NCI-H526 (cell line): Measurements from ENCODE around the gene CCSER1.
"Not testable (repeated sequence)": the region's sequence is repeated elsewhere in the genome, so short reads cannot be mapped to it uniquely, and the experiment has no call there.

Experiments
- DNase-seq, 2 experiments: peaks; one replicate each; lab custom pipeline; 2025; lab: John Stamatoyannopoulos, UW

The CCSER1 gene

DNA sequence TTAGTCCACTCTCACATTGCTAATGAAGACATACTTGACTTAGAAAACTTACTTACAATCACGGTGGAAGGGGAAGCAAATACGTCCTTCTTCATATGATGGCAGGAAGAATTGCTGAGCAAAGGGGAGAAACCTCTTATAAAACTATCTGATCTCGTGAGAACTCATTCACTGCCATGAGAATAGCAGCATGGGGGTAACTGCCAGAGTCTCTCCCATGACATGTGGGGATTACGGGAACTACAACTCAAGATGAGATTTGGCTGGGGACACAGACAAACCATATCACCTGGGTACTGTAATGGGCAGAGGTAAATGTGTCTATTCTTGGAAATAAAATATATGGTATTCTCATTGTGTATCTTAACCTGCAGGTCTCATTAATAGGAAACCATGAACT, 1464.9 kb downstream of the CCSER1 start:
- DNase-seq: no peak

GRCh38 chr4:91596718-91597117, 1469.5 kb downstream of the CCSER1 start:
- DNase-seq: no peak

DNA sequence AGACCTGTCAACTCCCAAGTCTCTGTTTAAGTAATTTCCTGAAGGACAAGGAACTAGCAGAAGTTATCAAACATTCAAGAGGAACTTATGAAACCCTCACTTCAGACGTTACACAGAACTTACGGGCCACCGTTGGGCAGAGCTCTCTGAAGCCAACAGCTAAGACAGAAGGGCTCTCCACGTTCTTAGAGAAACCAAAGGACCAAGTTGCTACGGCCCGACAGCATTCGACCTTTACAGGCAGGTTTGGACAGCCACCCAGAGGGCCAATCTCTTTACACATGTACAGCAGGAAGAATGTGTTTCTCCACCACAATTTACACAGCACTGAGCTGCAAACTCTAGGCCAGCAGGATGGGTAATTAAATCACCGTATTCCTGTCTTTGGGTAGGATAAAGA, 1471.5 kb downstream of the CCSER1 start:
- no peak for DNase-seq

DNA sequence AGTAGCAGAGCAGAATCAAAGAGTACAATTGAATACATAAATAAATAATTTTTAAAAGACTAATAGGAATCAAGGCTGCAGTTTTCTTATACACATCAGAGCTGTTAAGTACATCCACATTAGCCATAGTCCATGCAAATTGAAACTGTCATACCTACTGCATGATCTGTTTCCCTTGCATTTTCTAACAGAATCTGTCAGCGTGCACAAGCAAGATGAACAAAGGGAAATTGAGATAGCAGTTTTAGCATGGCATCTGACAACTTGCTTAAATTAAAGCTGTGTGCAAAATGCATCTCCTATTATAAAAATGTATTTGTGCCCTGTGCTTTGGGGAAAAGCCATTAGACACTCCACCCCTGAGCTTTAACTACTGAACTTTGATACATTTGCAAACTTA, 1473.1 kb downstream of the CCSER1 start:
- peak in 1 of 2 experiments; percentile 2 for DNase-seq

- DNase-seq: no peak
These were observed 1474.2 kb downstream of the CCSER1 start for GRCh38 chr4:91601401-91601800.

- DNase-seq: no peak
These were observed 1484.6 kb downstream of the CCSER1 start for GRCh38 chr4:91611782-91612181.

GRCh38 chr4:91620952-91621351, 1493.8 kb downstream of the CCSER1 start:
- no peak for DNase-seq

DNA sequence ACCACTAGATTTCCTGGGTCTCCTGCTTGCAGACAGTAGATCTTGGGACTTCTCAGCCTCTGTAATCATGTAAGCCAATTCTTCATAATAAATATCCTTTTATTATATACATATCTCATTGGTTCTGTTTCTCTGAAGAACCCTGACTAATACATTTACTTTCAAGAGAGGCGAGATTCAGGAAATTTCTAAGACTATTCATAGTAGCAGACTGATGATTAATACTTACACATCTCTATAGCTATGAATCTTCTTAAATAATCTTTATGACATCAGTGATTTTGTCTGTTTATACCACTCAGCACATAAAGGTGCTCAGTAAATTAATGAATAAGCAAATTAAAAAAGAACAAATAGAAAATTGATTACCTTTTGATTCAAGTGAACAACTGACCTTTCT, 1494.3 kb downstream of the CCSER1 start:
- no peak for DNase-seq

- DNase-seq: no peak
These were observed 1495.9 kb downstream of the CCSER1 start for GRCh38 chr4:91622925-91623602.

GRCh38 chr4:91623603-91623967, 1496.4 kb downstream of the CCSER1 start:
- DNase-seq: not testable (repeated sequence)

DNA sequence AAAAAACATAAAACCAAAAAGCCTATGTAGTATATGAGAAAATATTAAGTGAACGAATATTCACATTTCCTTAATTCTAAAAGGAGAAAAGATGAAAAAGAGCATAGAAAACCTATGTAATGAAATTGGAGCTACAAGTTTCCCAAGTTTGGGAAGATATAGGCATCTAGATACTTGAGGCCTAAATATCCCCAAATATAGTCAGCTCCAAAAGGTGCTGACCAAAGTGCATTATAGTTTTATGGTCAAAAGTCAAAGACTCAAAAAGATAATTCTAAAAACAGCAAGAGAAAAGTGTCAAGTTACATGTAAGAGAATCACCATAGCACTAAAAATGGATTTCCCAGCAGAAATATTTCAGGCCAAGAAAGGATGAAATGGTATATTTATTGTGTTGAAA, 1502.9 kb downstream of the CCSER1 start:
- DNase-seq: no peak

DNA sequence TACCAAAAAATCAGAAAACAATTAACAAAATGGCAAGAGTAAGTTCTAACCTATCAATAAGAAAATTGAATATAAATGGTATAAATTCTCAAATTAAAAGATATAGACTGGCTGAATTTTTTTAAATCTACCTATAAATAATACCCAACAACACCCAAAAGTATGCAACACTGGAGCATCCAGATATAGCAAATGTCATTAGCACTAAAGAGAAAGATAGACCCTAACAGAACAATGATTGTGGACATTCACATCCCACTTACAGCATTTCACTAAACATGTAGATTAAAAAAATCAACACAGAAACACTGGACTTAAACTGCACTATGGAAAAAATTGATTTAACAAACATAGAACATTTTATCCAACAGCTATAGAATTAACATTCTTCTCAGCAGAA, 1503.6 kb downstream of the CCSER1 start:
- no peak for DNase-seq

GRCh38 chr4:91631335-91631734, 1504.1 kb downstream of the CCSER1 start:
- no peak for DNase-seq

GRCh38 chr4:91636083-91636482, 1508.9 kb downstream of the CCSER1 start:
- DNase-seq: no peak
